GM18861 (cell line): ENCODE data around the gene SOS1.

ENCODE experiments used
- ATAC-seq: cut with Tn5 transposase; IDR thresholded peaks from one replicate; pipeline ENCODE4 v1.9.1; 2021; ENCODE audit not compliant: unreplicated experiment

SOS1 gene

DNA sequence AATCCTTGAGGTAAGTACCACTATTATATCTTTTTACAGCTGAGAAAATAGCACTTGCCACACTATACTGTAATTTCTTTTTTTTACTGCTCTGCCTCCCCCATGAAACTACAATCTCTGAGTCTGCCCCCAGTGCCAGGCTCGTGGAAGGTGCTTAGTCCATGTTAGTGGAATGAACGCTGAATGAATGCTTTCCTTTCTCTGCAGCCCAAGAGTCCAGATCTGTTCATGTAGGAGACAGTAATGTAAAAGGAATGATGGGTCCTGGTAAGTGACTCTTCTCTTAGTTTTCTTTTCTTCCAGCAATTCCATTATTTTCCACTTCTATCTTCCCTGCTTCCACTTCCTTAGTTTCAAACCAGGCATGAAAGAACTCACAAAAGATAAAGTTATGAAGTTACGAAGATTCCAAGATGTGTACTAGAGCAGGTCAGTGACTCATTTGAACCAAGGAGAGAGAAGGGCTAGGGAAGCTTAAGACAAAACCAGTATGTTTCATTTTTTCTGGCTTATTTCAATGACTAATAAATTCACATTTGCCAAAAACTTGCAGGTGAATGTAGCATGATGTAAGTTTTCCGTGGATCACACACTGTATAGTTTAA is 185.2 kb downstream of the SOS1 start:
- ATAC-seq: no peak

DNA sequence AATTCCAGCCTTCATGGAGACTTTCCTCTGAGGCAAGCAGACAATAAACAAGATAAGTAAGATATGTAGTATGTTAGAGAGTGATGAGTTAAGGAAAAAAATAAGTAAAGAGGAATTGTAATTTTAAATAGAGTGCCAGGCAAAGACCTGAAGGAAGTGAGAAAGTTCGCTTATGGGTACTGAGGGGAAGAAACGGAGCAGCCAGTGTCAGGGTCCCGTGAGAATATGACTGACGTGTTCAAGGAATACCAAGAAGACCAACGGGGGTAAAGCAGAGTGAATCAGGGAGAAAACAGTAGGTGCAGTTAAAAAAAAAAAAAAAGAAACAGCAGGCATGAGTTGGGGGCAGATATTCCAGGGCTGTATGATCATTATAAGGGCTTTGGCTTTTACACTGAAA is 186.1 kb downstream of the SOS1 start:
- no peak for ATAC-seq

DNA sequence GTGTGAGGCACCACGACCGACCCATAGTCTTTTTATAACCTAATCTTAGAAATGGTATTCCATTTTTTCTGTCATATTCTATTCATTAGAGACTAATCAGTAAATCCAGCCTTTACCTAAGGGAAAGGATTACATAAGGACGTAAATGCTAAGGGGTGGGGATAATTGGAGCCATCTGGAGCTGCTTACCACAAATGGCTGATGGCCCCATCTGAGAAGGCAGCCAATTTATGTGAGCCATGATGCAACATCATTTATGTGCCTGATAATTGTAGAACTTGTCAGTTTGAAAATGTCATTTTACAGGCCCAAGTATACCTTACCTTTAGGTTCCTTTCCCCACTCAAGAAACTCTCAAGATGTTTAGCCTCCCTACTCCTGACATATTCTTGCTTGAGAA is 187.2 kb downstream of the SOS1 start:
- ATAC-seq: no peak

DNA sequence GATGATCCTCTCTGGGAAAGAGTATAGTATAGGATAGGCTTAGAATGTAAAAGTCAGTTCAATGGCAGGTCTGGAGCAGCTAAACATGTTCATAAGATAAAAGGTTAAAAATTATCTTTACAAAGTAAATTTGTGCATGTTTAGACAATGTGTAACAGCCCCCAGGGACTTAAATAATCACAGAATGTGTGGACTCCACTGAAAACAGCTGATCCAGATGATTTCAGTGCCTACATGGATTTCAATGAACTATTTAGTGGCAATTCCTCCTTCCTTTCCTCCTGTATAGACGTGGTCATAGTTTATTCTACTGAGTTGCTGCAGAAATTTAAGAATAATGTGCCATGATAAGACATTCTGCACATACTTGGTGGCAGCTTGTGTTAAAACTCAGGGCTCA is 188.3 kb downstream of the SOS1 start:
- ATAC-seq: no peak
